GM20000 (cell line): ENCODE data around the gene SCAF1.

Experiments
- DNase-seq: peaks from one replicate; pipeline ENCODE4 v3.0.0; 2012; ENCODE audit warnings: low spot score
- CTCF ChIP-seq: IDR thresholded peaks from 2 replicates; pipeline ENCODE4 v1.5.1; 2012; ENCODE audit warnings: mild to moderate bottlenecking, control low read depth; ENCODE audit errors: extremely low read depth, missing control alignments

SCAF1 gene

GRCh38 chr19:49652551-49653465, 10.8 kb downstream of the SCAF1 start:
- no peak for DNase-seq
- TF ChIP-seq CTCF: no peak

- no peak for TF ChIP-seq CTCF
- no peak for DNase-seq
These were observed 11.4 kb downstream of the SCAF1 start for GRCh38 chr19:49653466-49653806.

- TF ChIP-seq CTCF: no peak
- no peak for DNase-seq
These were observed 12.6 kb downstream of the SCAF1 start for GRCh38 chr19:49654581-49654980.

- no peak for TF ChIP-seq CTCF
- no peak for DNase-seq
These were observed 13.8 kb downstream of the SCAF1 start for GRCh38 chr19:49655570-49656455.

GRCh38 chr19:49656456-49657109, 14.6 kb downstream of the SCAF1 start:
- DNase-seq: no peak
- no peak for TF ChIP-seq CTCF

- no peak for DNase-seq
- TF ChIP-seq CTCF: no peak
These were observed 15.6 kb downstream of the SCAF1 start for GRCh38 chr19:49657493-49658138.
